ENCODE measurements around the gene PSMB7.

Gene PSMB7

GRCh38 chr9:124347206-124347967, 67.9 kb downstream of the PSMB7 start:
- DNase-seq (ENCODE audit: extremely low read depth in 1 of 2, low read depth in 1 of 2), result no peak

GRCh38 chr9:124346347-124347163, 68.7 kb downstream of the PSMB7 start:
- DNase-seq (ENCODE audit: extremely low read depth in 1 of 2, low read depth in 1 of 2), result no peak

- DNase-seq (ENCODE audit: extremely low read depth in 1 of 2, low read depth in 1 of 2), result no peak
Observed at GRCh38 chr9:124345751-124346281, 69.4 kb downstream of the PSMB7 start.

- DNase-seq (ENCODE audit: extremely low read depth in 1 of 2, low read depth in 1 of 2), result no peak
Observed at GRCh38 chr9:124345063-124345462, 70.2 kb downstream of the PSMB7 start.

- no peak for DNase-seq (ENCODE audit: extremely low read depth in 1 of 2, low read depth in 1 of 2)
Observed at GRCh38 chr9:124344291-124345050, 70.8 kb downstream of the PSMB7 start.

GRCh38 chr9:124343533-124344290, 71.5 kb downstream of the PSMB7 start:
- DNase-seq (ENCODE audit: extremely low read depth in 1 of 2, low read depth in 1 of 2), result no peak

GRCh38 chr9:124342776-124343485, 72.3 kb downstream of the PSMB7 start:
- no peak for DNase-seq (ENCODE audit: extremely low read depth in 1 of 2, low read depth in 1 of 2)

- DNase-seq (ENCODE audit: extremely low read depth in 1 of 2, low read depth in 1 of 2), result no peak
Observed at GRCh38 chr9:124342402-124342775, 72.9 kb downstream of the PSMB7 start.

- no peak for DNase-seq (ENCODE audit: extremely low read depth in 1 of 2, low read depth in 1 of 2)
Observed at GRCh38 chr9:124341455-124342170, 73.6 kb downstream of the PSMB7 start.

- DNase-seq (ENCODE audit: extremely low read depth in 1 of 2, low read depth in 1 of 2), result no peak
Observed at GRCh38 chr9:124340219-124341069, 74.8 kb downstream of the PSMB7 start.

- no peak for DNase-seq (ENCODE audit: extremely low read depth in 1 of 2, low read depth in 1 of 2)
Observed at GRCh38 chr9:124339603-124340146, 75.6 kb downstream of the PSMB7 start.

- DNase-seq (ENCODE audit: extremely low read depth in 1 of 2, low read depth in 1 of 2), result no peak
Observed at GRCh38 chr9:124337562-124337961, 77.7 kb downstream of the PSMB7 start.

- no peak for DNase-seq (ENCODE audit: extremely low read depth in 1 of 2, low read depth in 1 of 2)
Observed at GRCh38 chr9:124335320-124335707, 79.9 kb downstream of the PSMB7 start.

- DNase-seq (ENCODE audit: extremely low read depth in 1 of 2, low read depth in 1 of 2), result no peak
Observed at GRCh38 chr9:124334568-124335319, 80.5 kb downstream of the PSMB7 start.

- no peak for DNase-seq (ENCODE audit: extremely low read depth in 1 of 2, low read depth in 1 of 2)
Observed at GRCh38 chr9:124333203-124333579, 82.1 kb downstream of the PSMB7 start.

- DNase-seq (ENCODE audit: extremely low read depth in 1 of 2, low read depth in 1 of 2), result no peak
Observed at GRCh38 chr9:124332361-124333202, 82.7 kb downstream of the PSMB7 start.

Measured in activated CD8-positive, alpha-beta memory T cell treated with anti-CD3 and anti-CD28 coated beads for 1 hour (primary cell).